Sigmoid colon (tissue), 7 donors: Measurements from ENCODE around the gene TRAF3IP1. TPM values are rescaled to one million over a fixed set of nuclear protein-coding genes. Genes with fewer than 3 reads are reported as not detected.
"Not testable (repeated sequence)": the region's sequence is repeated elsewhere in the genome, so short reads cannot be mapped to it uniquely, and the experiment has no call there.

Source experiments
- DNase-seq: peaks from one replicate; pipeline ENCODE4 v3.0.0-alpha.2; 2019
- H3K27ac ChIP-seq, 4 donors: fragments of 200-600 bp; sonication (generic); one replicate each; pipeline ENCODE4 v1.5.1; 2016 to 2019; ENCODE audit warnings: mild to moderate bottlenecking in 1 of 4
- H3K27me3 ChIP-seq, 3 donors: fragments of 200-600 bp; sonication (generic); one replicate each; pipeline ENCODE4 v1.5.1; 2019; ENCODE audit warnings: mild to moderate bottlenecking in 1 of 3
- H3K36me3 ChIP-seq, 4 donors: fragments of 200-600 bp; sonication (generic); one replicate each; pipeline ENCODE4 v1.5.1; 2016 to 2019
- H3K4me1 ChIP-seq, 4 donors: fragments of 200-600 bp; sonication (generic); one replicate each; pipeline ENCODE4 v1.5.1; 2017 to 2019
- H3K4me3 ChIP-seq, 4 donors: fragments of 200-600 bp; sonication (generic); one replicate each; pipeline ENCODE4 v1.5.1; 2017 to 2019; ENCODE audit warnings: mild to moderate bottlenecking in 2 of 4, moderate library complexity in 1 of 4
- H3K9me3 ChIP-seq, 4 donors: fragments of 200-600 bp in 3 of 4; sonication (generic) in 3 of 4; one replicate each; pipeline versions ENCODE4 v1.5.1 to v1.6.1; 2013 to 2019
- CTCF ChIP-seq, 4 experiments: fragments of 450-650 bp in 3 of 4; fragments of 200-600 bp in 1 of 4; IDR thresholded peaks; one replicate each; pipeline ENCODE4 v1.5.1; 2016 to 2019; ENCODE audit warnings: antibody characterized with exemption in 4 of 4, mild to moderate bottlenecking in 3 of 4, moderate library complexity in 2 of 4
- EP300 ChIP-seq, 4 donors: sonication (generic); formaldehyde crosslinking; IDR thresholded peaks; one replicate each; pipeline ENCODE4 v1.6.1; 2017; ENCODE audit warnings: antibody characterized with exemption in 4 of 4
- POLR2A ChIP-seq, 2 donors: fragments of 450-650 bp; IDR thresholded peaks; one replicate each; pipeline ENCODE4 v1.6.1; 2016; ENCODE audit warnings: antibody characterized with exemption in 2 of 2, mild to moderate bottlenecking in 2 of 2, moderate library complexity in 2 of 2
- POLR2AphosphoS5 ChIP-seq, 4 donors: sonication (generic); formaldehyde crosslinking; IDR thresholded peaks; one replicate each; pipeline ENCODE4 v1.6.1; 2017; ENCODE audit warnings: antibody characterized with exemption in 4 of 4
- WGBS, 2 donors: extraction: QIAGEN DNeasy Blood & Tissue Kit; methylation state at CpG; one replicate each; pipeline ENCODE4 v1.1.7; 2013; 5-methylcytosine and 5-hydroxymethylcytosine counted together
- intact Hi-C: fragments of 100-400 bp; cut with DNase I; formaldehyde crosslinking; loops from one replicate; pipeline ENCODE4 v1.15.1; 2023
- polyA plus RNA-seq, 3 donors: library from polyadenylated mRNA; stranded (reverse); fragments of 200-250 nt; gene quantifications; one replicate each; pipeline ENCODE4 v1.2.3, GENCODE V29; 2013
- total RNA-seq, 4 donors: library from RNA; depleted of rRNA; stranded (reverse); fragments of >200 nt; gene quantifications; one replicate each; pipeline ENCODE4 v1.1.0, GENCODE V29; 2016
- donor health status: healthy with polysubstance abuse.
- donor health status: Bipolar disorder and iron deficiency.
- donor health status: healthy.

Gene TRAF3IP1
- total and polyA plus RNA-seq, 7 donors = 6.9 to 20.8 (median 17.5) TPM

GRCh38 chr2:238404406-238405216 is 84.3 kb downstream of the TRAF3IP1 start:
- no peaks in the 10 kb centered on the region for H3K4me1 ChIP-seq
- DNase-seq = no peak
- peaks cover 0 to 15% (median 0%) of the 10 kb centered on the region in 4 donors for H3K36me3 ChIP-seq
- TF ChIP-seq POLR2AphosphoS5 (IDR thresholded peaks at IDR 0.05) (no peak), CTCF (IDR thresholded peaks at IDR 0.05) (no peak), EP300 (IDR thresholded peaks at IDR 0.05) (no peak), POLR2A (IDR thresholded peaks at IDR 0.05) (no peak)
- no peaks in the 10 kb centered on the region for H3K27me3 ChIP-seq
- H3K9me3 ChIP-seq = no peaks in the 10 kb centered on the region
- H3K4me3 ChIP-seq = no peak overlapping the region
- intact Hi-C loops = no loop called here
- no peak overlapping the region for H3K27ac ChIP-seq
- 83 to 88% methylated on average over 19 of the region's 19 CpGs for WGBS, 2 donors

- 95 to 96% methylated on average over 4 of the region's 4 CpGs for WGBS, 2 donors
- H3K4me3 ChIP-seq, intact Hi-C loops, H3K27ac ChIP-seq, H3K27me3 ChIP-seq, DNase-seq, H3K9me3 ChIP-seq, H3K4me1 ChIP-seq: not testable (repeated sequence)
- H3K36me3 ChIP-seq = peaks cover 0 to 12% (median 0%) of the 10 kb centered on the region in 4 donors
Observed at GRCh38 chr2:238405217-238405555, 84.9 kb downstream of the TRAF3IP1 start.

- H3K4me3 ChIP-seq = no peak overlapping the region
- intact Hi-C loops = no loop called here
- no peak overlapping the region for H3K27ac ChIP-seq
- no peaks in the 10 kb centered on the region for H3K27me3 ChIP-seq
- no peaks in the 10 kb centered on the region for H3K9me3 ChIP-seq
- no peak for DNase-seq
- WGBS, 2 donors = 85% methylated on average over 20 of the region's 20 CpGs
- peaks cover 0 to 6% (median 0%) of the 10 kb centered on the region in 4 donors for H3K36me3 ChIP-seq
- H3K4me1 ChIP-seq = no peaks in the 10 kb centered on the region
- TF ChIP-seq POLR2AphosphoS5 (IDR thresholded peaks at IDR 0.05) (no peak), CTCF (IDR thresholded peaks at IDR 0.05) (no peak), POLR2A (IDR thresholded peaks at IDR 0.05) (no peak), EP300 (IDR thresholded peaks at IDR 0.05) (no peak)
Observed at GRCh38 chr2:238406221-238406997, 86.1 kb downstream of the TRAF3IP1 start.

- no peak for TF ChIP-seq CTCF (IDR thresholded peaks at IDR 0.05)
- no peak for TF ChIP-seq POLR2A (IDR thresholded peaks at IDR 0.05)
- intact Hi-C loops = no loop called here
- WGBS, 2 donors = 74 to 80% methylated on average over 8 of the region's 8 CpGs
- Histone ChIP-seq H3K9me3 (no peaks in the 10 kb centered on the region), H3K27ac (no peak overlapping the region), H3K27me3 (no peaks in the 10 kb centered on the region), H3K4me3 (no peak overlapping the region), H3K36me3 (peaks cover 0 to under 1% (median 0%) of the 10 kb centered on the region in 4 donors), H3K4me1 (no peaks in the 10 kb centered on the region)
- no peak for DNase-seq
Observed at GRCh38 chr2:238406998-238407285, 86.6 kb downstream of the TRAF3IP1 start.

- H3K27ac ChIP-seq = no peak overlapping the region
- H3K4me1 ChIP-seq = no peaks in the 10 kb centered on the region
- no peak for DNase-seq
- 42 to 77% methylated on average over 11 of the region's 11 CpGs for WGBS, 2 donors
- no peaks in the 10 kb centered on the region for H3K36me3 ChIP-seq
- intact Hi-C loops = no loop called here
- no peaks in the 10 kb centered on the region for H3K9me3 ChIP-seq
- no peaks in the 10 kb centered on the region for H3K27me3 ChIP-seq
- TF ChIP-seq EP300 (IDR thresholded peaks at IDR 0.05) (no peak), CTCF (IDR thresholded peaks at IDR 0.05) (no peak), POLR2AphosphoS5 (IDR thresholded peaks at IDR 0.05) (no peak), POLR2A (IDR thresholded peaks at IDR 0.05) (no peak)
- H3K4me3 ChIP-seq = no peak overlapping the region
Observed at GRCh38 chr2:238407566-238407965, 87.2 kb downstream of the TRAF3IP1 start.
